DOHH2 (cell line): ENCODE results near the gene MLLT6.

ENCODE experiments used
- H3F3A ChIP-seq: fragments of 200-600 bp; sonication (generic), shearing (Covaris generic); 2 replicates; pipeline ENCODE4 v1.6.0; 2016; ENCODE audit warnings: antibody characterized with exemption, mild to moderate bottlenecking; ENCODE audit not compliant: control insufficient read depth, insufficient read depth
- H3K27ac ChIP-seq: fragments of 200-600 bp; sonication (generic); 2 replicates; pipeline ENCODE4 v1.5.1; 2014; ENCODE audit warnings: low read depth, mild to moderate bottlenecking, low read length, moderate library complexity
- H3K27me3 ChIP-seq: fragments of 200-600 bp; sonication (generic); 2 replicates; pipeline ENCODE4 v1.6.1; 2014; ENCODE audit warnings: mild to moderate bottlenecking, low read length, mixed read lengths; ENCODE audit not compliant: control insufficient read depth
- H3K36me3 ChIP-seq: fragments of 200-600 bp; sonication (generic); 2 replicates; pipeline ENCODE4 v1.6.1; 2014; ENCODE audit warnings: mild to moderate bottlenecking, low read length, moderate library complexity, mixed read lengths; ENCODE audit not compliant: control insufficient read depth
- H3K4me1 ChIP-seq: fragments of 200-600 bp; sonication (generic); 2 replicates; pipeline ENCODE4 v1.6.1; 2014; ENCODE audit warnings: mild to moderate bottlenecking, low read length, mixed read lengths; ENCODE audit not compliant: control insufficient read depth
- H3K4me2 ChIP-seq: fragments of 200-600 bp; sonication (generic); 2 replicates; pipeline ENCODE4 v1.6.0; 2014; ENCODE audit warnings: mild to moderate bottlenecking, low read length, moderate library complexity
- H3K4me3 ChIP-seq: fragments of 200-600 bp; sonication (generic); 2 replicates; pipeline ENCODE4 v1.5.1; 2014; ENCODE audit warnings: mild to moderate bottlenecking, low read length, mixed read lengths
- H3K79me2 ChIP-seq: fragments of 200-600 bp; sonication (generic); 2 replicates; pipeline ENCODE4 v1.6.1; 2014; ENCODE audit warnings: mild to moderate bottlenecking, low read length, mixed read lengths; ENCODE audit not compliant: control insufficient read depth
- H3K9me2 ChIP-seq: fragments of 200-600 bp; sonication (generic); replicated peaks from 2 replicates; pipeline ENCODE4 v1.6.1; 2014; ENCODE audit warnings: mild to moderate bottlenecking, low read length, mixed read lengths; ENCODE audit not compliant: control insufficient read depth
- H3K9me3 ChIP-seq: fragments of 200-600 bp; sonication (generic); 2 replicates; pipeline ENCODE4 v1.6.1; 2014; ENCODE audit warnings: antibody characterized with exemption, low read length, mixed read lengths; ENCODE audit not compliant: control insufficient read depth, insufficient read depth
- H4K20me1 ChIP-seq: fragments of 200-600 bp; sonication (generic); 2 replicates; pipeline ENCODE4 v1.6.0; 2014; ENCODE audit warnings: low read depth, mild to moderate bottlenecking, antibody characterized with exemption, low read length, moderate library complexity; ENCODE audit not compliant: control insufficient read depth, insufficient read depth
- EZH2phosphoT487 ChIP-seq: fragments of 200-600 bp; sonication (generic); IDR thresholded peaks from 2 replicates; pipeline ENCODE4 v1.6.1; 2017; ENCODE audit warnings: borderline replicate concordance, mild to moderate bottlenecking, antibody characterized with exemption, low read length, moderate library complexity, mixed read lengths
- TF ChIP-seq, protein P1 (sequence below): fragments of 200-600 bp; sonication (generic); IDR thresholded peaks from one replicate; pipeline ENCODE4 v1.5.1; 2014; ENCODE audit warnings: antibody characterized with exemption, mild to moderate bottlenecking, low read depth, low read length; ENCODE audit not compliant: poor library complexity, severe bottlenecking

Gene MLLT6

GRCh38 chr17:38658741-38659345 is 46.2 kb upstream of the MLLT6 start:
- no peaks in the 10 kb centered on the region for H4K20me1 ChIP-seq
- peak overlapping the region; percentile 89 for H3K4me2 ChIP-seq
- peaks cover 65% of the 10 kb centered on the region for H3K4me1 ChIP-seq
- no peaks in the 10 kb centered on the region for H3K9me3 ChIP-seq
- peak overlapping the region; percentile 84 for H3K4me3 ChIP-seq
- 0 out of 2 replicates have a peak, but pooled peaks cover 5% of the 10 kb centered on the region for H3K79me2 ChIP-seq
- no peaks in the 10 kb centered on the region for H3K9me2 ChIP-seq
- peaks cover 2% of the 10 kb centered on the region; the same call in 1 of the 2 replicates for H3F3A ChIP-seq
- TF ChIP-seq, protein P1, sequence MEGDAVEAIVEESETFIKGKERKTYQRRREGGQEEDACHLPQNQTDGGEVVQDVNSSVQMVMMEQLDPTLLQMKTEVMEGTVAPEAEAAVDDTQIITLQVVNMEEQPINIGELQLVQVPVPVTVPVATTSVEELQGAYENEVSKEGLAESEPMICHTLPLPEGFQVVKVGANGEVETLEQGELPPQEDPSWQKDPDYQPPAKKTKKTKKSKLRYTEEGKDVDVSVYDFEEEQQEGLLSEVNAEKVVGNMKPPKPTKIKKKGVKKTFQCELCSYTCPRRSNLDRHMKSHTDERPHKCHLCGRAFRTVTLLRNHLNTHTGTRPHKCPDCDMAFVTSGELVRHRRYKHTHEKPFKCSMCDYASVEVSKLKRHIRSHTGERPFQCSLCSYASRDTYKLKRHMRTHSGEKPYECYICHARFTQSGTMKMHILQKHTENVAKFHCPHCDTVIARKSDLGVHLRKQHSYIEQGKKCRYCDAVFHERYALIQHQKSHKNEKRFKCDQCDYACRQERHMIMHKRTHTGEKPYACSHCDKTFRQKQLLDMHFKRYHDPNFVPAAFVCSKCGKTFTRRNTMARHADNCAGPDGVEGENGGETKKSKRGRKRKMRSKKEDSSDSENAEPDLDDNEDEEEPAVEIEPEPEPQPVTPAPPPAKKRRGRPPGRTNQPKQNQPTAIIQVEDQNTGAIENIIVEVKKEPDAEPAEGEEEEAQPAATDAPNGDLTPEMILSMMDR, result no peak
- no peak for TF ChIP-seq EZH2phosphoT487
- peak overlapping the region; percentile 88 for H3K27ac ChIP-seq
- no peaks in the 10 kb centered on the region for H3K27me3 ChIP-seq
- H3K36me3 ChIP-seq, result no peaks in the 10 kb centered on the region

DNA sequence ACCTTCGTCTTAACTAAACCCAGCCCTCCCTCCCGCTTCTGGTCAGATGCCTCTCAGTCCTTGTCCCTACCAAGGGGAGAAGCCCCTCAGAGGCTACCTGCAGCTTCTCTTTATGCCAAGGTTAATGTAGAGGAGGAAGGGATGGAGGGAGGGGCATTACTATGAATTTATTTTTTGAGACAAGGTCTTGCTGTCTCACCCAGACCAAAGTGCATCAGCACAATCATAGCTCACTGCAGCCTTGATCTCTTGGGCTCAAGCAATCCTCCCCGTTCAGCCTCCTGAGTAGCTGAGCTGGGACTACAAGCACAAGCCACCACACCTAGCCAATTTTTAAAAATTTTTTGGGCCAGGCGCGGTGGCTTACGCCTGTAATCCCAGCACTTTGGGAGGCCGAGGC is 45.7 kb upstream of the MLLT6 start:
- H3K79me2 ChIP-seq, result 0 out of 2 replicates have a peak, but pooled peaks cover 5% of the 10 kb centered on the region
- H3K4me1 ChIP-seq, result peaks cover 60% of the 10 kb centered on the region
- H3K4me2 ChIP-seq, result no peak overlapping the region
- peaks cover 2% of the 10 kb centered on the region; the same call in 1 of the 2 replicates for H3F3A ChIP-seq
- no peaks in the 10 kb centered on the region for H3K9me2 ChIP-seq
- no peaks in the 10 kb centered on the region for H4K20me1 ChIP-seq
- no peaks in the 10 kb centered on the region for H3K9me3 ChIP-seq
- H3K36me3 ChIP-seq, result no peaks in the 10 kb centered on the region
- TF ChIP-seq, protein P1, result no peak
- TF ChIP-seq EZH2phosphoT487, result no peak
- H3K27me3 ChIP-seq, result no peaks in the 10 kb centered on the region
- no peak overlapping the region for H3K4me3 ChIP-seq
- H3K27ac ChIP-seq, result no peak overlapping the region

GRCh38 chr17:38660097-38661025 is 44.7 kb upstream of the MLLT6 start:
- Histone ChIP-seq H3K4me2 (no peak overlapping the region), H3K4me3 (no peak overlapping the region), H3F3A (no peaks in the 10 kb centered on the region; the same call in 1 of the 2 replicates), H3K4me1 (peaks cover 50% of the 10 kb centered on the region), H3K36me3 (no peaks in the 10 kb centered on the region), H4K20me1 (no peaks in the 10 kb centered on the region), H3K9me3 (no peaks in the 10 kb centered on the region), H3K27ac (no peak overlapping the region), H3K9me2 (no peaks in the 10 kb centered on the region), H3K27me3 (no peaks in the 10 kb centered on the region), H3K79me2 (0 out of 2 replicates have a peak, but pooled peaks cover 5% of the 10 kb centered on the region)
- TF ChIP-seq EZH2phosphoT487, result no peak
- TF ChIP-seq, protein P1, result no peak
